SK-N-SH (cell line): ENCODE data around the gene ANKRD11. TPM values are rescaled to one million over a fixed set of nuclear protein-coding genes. Genes with fewer than 3 reads are reported as not detected.

Experiments used
- CTCF ChIA-PET: fragments of 300-600, 350-600 bp; formaldehyde crosslinking; extraction: SDS; loops from one replicate; lab custom pipeline; 2021; lab: Yijun Ruan, JAX
- POLR2A ChIA-PET: fragments of 350-600 bp; sonication (Branson Sonifier 250); formaldehyde crosslinking; extraction: SDS; loops from one replicate; lab custom pipeline; 2020; ENCODE audit warnings: antibody characterized with exemption, inconsistent platforms; lab: Yijun Ruan, JAX
- DNase-seq: peaks from one replicate; pipeline ENCODE4 v3.0.0; 2012
- H2AFZ ChIP-seq: fragments of 200-600 bp; sonication (generic); 2 replicates; pipeline ENCODE4 v1.8.1; 2016; ENCODE audit warnings: antibody characterized with exemption, mild to moderate bottlenecking, low read depth
- H3F3A ChIP-seq: fragments of 200-600 bp; sonication (generic); replicated peaks from 2 replicates; pipeline ENCODE3; 2016; ENCODE audit warnings: antibody characterized with exemption, mild to moderate bottlenecking; ENCODE audit not compliant: insufficient read depth
- H3K27ac ChIP-seq, 2 experiments: fragments of 200-500 bp in 1 of 2; fragments of 200-600 bp in 1 of 2; sonication (Bioruptor generic) in 1 of 2; sonication (generic), shearing (Covaris generic) in 1 of 2; 2 replicates each; pipeline versions ENCODE4 v1.5.1 to v1.6.1; 2014 to 2016; ENCODE audit warnings: low read depth in 2 of 2, inconsistent platforms in 1 of 2, low read length in 1 of 2, mild to moderate bottlenecking in 1 of 2, mixed read lengths in 1 of 2
- H3K27me3 ChIP-seq: fragments of 200-600 bp; sonication (generic), shearing (Covaris generic); 2 replicates; pipeline ENCODE4 v1.6.1; 2016; ENCODE audit warnings: mixed run types; ENCODE audit not compliant: insufficient read depth
- H3K36me3 ChIP-seq, 2 experiments: fragments of 200-500 bp in 1 of 2; fragments of 200-600 bp in 1 of 2; sonication (Bioruptor generic) in 1 of 2; sonication (generic) in 1 of 2; replicated peaks in 1 of 2; 2 replicates each; pipeline versions ENCODE3 to v1.5.1; 2014 to 2016; ENCODE audit warnings: low read length in 1 of 2, mild to moderate bottlenecking in 1 of 2; ENCODE audit not compliant: insufficient read depth in 2 of 2, control insufficient read depth in 1 of 2
- H3K4me1 ChIP-seq, 2 experiments: fragments of 200-500 bp in 1 of 2; fragments of 200-600 bp in 1 of 2; sonication (Bioruptor generic) in 1 of 2; sonication (generic), shearing (Covaris generic) in 1 of 2; 2 replicates each; pipeline versions ENCODE4 v1.5.1 to v1.6.1; 2014 to 2016; ENCODE audit warnings: low read depth in 1 of 2, low read length in 1 of 2, mixed run types in 1 of 2; ENCODE audit not compliant: insufficient read depth in 2 of 2, control insufficient read depth in 1 of 2
- H3K4me2 ChIP-seq: fragments of 200-600 bp; sonication (generic), shearing (Covaris generic); 2 replicates; pipeline ENCODE4 v1.6.1; 2017; ENCODE audit warnings: mixed run types
- H3K4me3 ChIP-seq, 2 experiments: fragments of 200-500 bp in 1 of 2; fragments of 200-600 bp in 1 of 2; sonication (Bioruptor generic) in 1 of 2; sonication (generic), shearing (Covaris generic) in 1 of 2; 2 replicates each; pipeline versions ENCODE4 v1.5.1 to v1.8.1; 2014 to 2016; ENCODE audit warnings: low read depth in 2 of 2, inconsistent platforms in 1 of 2, low read length in 1 of 2, mild to moderate bottlenecking in 1 of 2, mixed read lengths in 1 of 2, moderate library complexity in 1 of 2
- H3K79me2 ChIP-seq: fragments of 200-600 bp; sonication (generic); 2 replicates; pipeline ENCODE4 v1.8.1; 2017; ENCODE audit warnings: mild to moderate bottlenecking; ENCODE audit not compliant: insufficient read depth
- H3K9ac ChIP-seq: fragments of 200-600 bp; sonication (generic); 2 replicates; pipeline ENCODE4 v1.6.1; 2017; ENCODE audit warnings: mixed run types
- H3K9me2 ChIP-seq: fragments of 200-600 bp; sonication (generic); 2 replicates; pipeline ENCODE4 v1.6.1; 2017; ENCODE audit warnings: mixed run types
- H3K9me3 ChIP-seq: fragments of 200-600 bp; sonication (generic); 2 replicates; pipeline ENCODE4 v1.6.1; 2017; ENCODE audit warnings: mixed run types, mild to moderate bottlenecking, moderate library complexity
- H4K20me1 ChIP-seq: fragments of 200-600 bp; sonication (generic); 2 replicates; pipeline ENCODE4 v1.6.1; 2017; ENCODE audit warnings: mild to moderate bottlenecking, mixed run types; ENCODE audit not compliant: insufficient read depth
- CHD2 ChIP-seq: fragments of 150-350 bp; IDR thresholded peaks from 2 replicates; pipeline ENCODE4 v1.6.1; 2018; ENCODE audit warnings: low read length; ENCODE audit not compliant: partially characterized antibody
- EP300 ChIP-seq, 2 experiments: IDR thresholded peaks; 2 replicates each; pipeline versions ENCODE4 v1.4.0 to v1.6.1; 2012; ENCODE audit warnings: borderline replicate concordance in 1 of 2, low read depth in 1 of 2, low read length in 1 of 2
- EZH2phosphoT487 ChIP-seq: fragments of 200-600 bp; sonication (generic); IDR thresholded peaks from 2 replicates; pipeline ENCODE4 v1.6.1; 2017; ENCODE audit warnings: low read depth, mixed run types, mild to moderate bottlenecking, antibody characterized with exemption, moderate library complexity, borderline replicate concordance
- GABPA ChIP-seq: IDR thresholded peaks from 2 replicates; pipeline ENCODE4 v1.4.0; 2012; ENCODE audit warnings: low read depth, mild to moderate bottlenecking
- GATA2 ChIP-seq: sonication (generic); formaldehyde crosslinking; IDR thresholded peaks from 2 replicates; pipeline ENCODE4 v1.5.0; 2020; ENCODE audit warnings: mild to moderate bottlenecking, missing genetic modification reagents
- JUND ChIP-seq: IDR thresholded peaks from 2 replicates; pipeline ENCODE4 v1.4.0; 2012
- MEF2A ChIP-seq: IDR thresholded peaks from 2 replicates; pipeline ENCODE4 v1.4.0; 2012; ENCODE audit warnings: low read depth, borderline replicate concordance
- NRF1 ChIP-seq: IDR thresholded peaks from 2 replicates; pipeline ENCODE4 v1.6.1; 2012; ENCODE audit warnings: low read depth, mild to moderate bottlenecking, low read length
- RCOR1 ChIP-seq: fragments of 150-350 bp; IDR thresholded peaks from 2 replicates; pipeline ENCODE4 v1.6.1; 2017; ENCODE audit warnings: antibody characterized with exemption, low read length
- RXRA ChIP-seq: IDR thresholded peaks from 2 replicates; pipeline ENCODE4 v1.4.0; 2012; ENCODE audit warnings: low read depth, mild to moderate bottlenecking, borderline replicate concordance
- SIN3A ChIP-seq: IDR thresholded peaks from 2 replicates; pipeline ENCODE4 v1.6.1; 2012; ENCODE audit warnings: low read depth, mild to moderate bottlenecking, low read length, moderate library complexity, borderline replicate concordance
- TAF1 ChIP-seq: IDR thresholded peaks from 2 replicates; pipeline ENCODE4 v1.6.1; 2012; ENCODE audit warnings: low read depth, mild to moderate bottlenecking, low read length, moderate library complexity, borderline replicate concordance
- WGBS: methylation state at CpG from one replicate; pipeline ENCODE4 v1.1.6; 2017; ENCODE audit warnings: low lambda C conversion rate; 5-methylcytosine and 5-hydroxymethylcytosine counted together
- polyA plus RNA-seq, 3 experiments: library from polyadenylated mRNA; depleted of rRNA; stranded (reverse); fragments of >200 nt; gene quantifications; 2 replicates each; pipeline ENCODE4 v1.2.3, GENCODE V29; 2012
- TF ChIP-seq, protein P1 (sequence below): fragments of 150-350 bp; IDR thresholded peaks from 2 replicates; pipeline ENCODE4 v1.6.1; 2016; ENCODE audit warnings: mild to moderate bottlenecking, low read depth, low read length
- TF ChIP-seq, protein P2 (sequence below): IDR thresholded peaks from 2 replicates; pipeline ENCODE4 v1.4.0; 2012; ENCODE audit warnings: low read depth, borderline replicate concordance
- TF ChIP-seq, protein P3 (sequence below): fragments of 200-600 bp; sonication (generic); IDR thresholded peaks from 2 replicates; pipeline ENCODE4 v1.6.1; 2017; ENCODE audit warnings: antibody characterized with exemption, mild to moderate bottlenecking, moderate library complexity
- TF ChIP-seq, protein P4 (sequence below): IDR thresholded peaks from 2 replicates; pipeline ENCODE4; 2012
- TF ChIP-seq, protein P5 (sequence below): IDR thresholded peaks from 2 replicates; pipeline ENCODE4 v1.4.0; 2012; ENCODE audit warnings: low read depth, borderline replicate concordance
- TF ChIP-seq, protein P6 (sequence below): fragments of 150-350 bp; IDR thresholded peaks from 2 replicates; pipeline ENCODE4 v1.6.1; 2017; ENCODE audit warnings: antibody characterized with exemption, low read length, low read depth, borderline replicate concordance
- TF ChIP-seq, protein P7 (sequence below): IDR thresholded peaks from 2 replicates; pipeline ENCODE4 v1.4.0; 2012; ENCODE audit warnings: low read depth

ANKRD11 gene
- polyA plus RNA-seq, 1 of the 3 experiments (the other 2 are of a cell fraction): 50.2 TPM

DNA sequence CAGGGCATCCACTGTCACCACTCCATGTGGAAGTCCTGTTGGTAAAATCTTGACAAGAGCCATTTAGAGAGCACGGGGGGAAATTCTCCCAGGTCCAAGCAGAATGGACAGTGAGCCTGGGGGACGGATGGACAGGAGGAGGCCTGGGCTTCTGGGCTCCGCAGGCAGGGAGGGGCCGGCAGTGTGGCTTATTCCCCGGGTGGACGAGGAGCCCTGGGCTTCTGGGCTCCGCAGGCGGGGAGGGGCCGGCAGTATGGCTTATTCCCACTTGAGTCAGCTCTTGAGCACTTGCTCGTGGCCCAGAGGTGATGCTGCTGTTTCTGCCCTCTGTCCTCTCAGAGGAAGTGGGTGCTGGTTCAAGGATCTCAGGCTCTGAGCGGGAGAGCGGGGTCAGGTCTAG is 47.9 kb upstream of the ANKRD11 start:
- Histone ChIP-seq H3K4me3 (no peak overlapping the region), H3K4me2 (no peak overlapping the region), H3K9ac (no peak overlapping the region), H3K9me2 (no peaks in the 10 kb centered on the region), H3K27me3 (no peaks in the 10 kb centered on the region), H3K27ac (no peak overlapping the region), H2AFZ (no peak overlapping the region), H3F3A (peaks cover 2% of the 10 kb centered on the region), H3K36me3 (peaks cover 21 to 62% of the 10 kb centered on the region in 2 experiments), H3K9me3 (no peaks in the 10 kb centered on the region), H3K4me1 (no peaks in the 10 kb centered on the region), H4K20me1 (0 out of 2 replicates have a peak, but pooled peaks cover 4% of the 10 kb centered on the region), H3K79me2 (peaks cover 8% of the 10 kb centered on the region)
- ChIA-PET POLR2A (no interaction called here), CTCF (interaction anchor here (1.0 kb wide), 1 partner anchor 19 kb away, joined by 3 read pairs; no protein-coding TSS in a partner anchor)
- WGBS: 90% methylated on average over 2 of the region's 12 CpGs
- DNase-seq: no peak
- TF ChIP-seq MEF2A: no peak
- TF ChIP-seq, protein P1, sequence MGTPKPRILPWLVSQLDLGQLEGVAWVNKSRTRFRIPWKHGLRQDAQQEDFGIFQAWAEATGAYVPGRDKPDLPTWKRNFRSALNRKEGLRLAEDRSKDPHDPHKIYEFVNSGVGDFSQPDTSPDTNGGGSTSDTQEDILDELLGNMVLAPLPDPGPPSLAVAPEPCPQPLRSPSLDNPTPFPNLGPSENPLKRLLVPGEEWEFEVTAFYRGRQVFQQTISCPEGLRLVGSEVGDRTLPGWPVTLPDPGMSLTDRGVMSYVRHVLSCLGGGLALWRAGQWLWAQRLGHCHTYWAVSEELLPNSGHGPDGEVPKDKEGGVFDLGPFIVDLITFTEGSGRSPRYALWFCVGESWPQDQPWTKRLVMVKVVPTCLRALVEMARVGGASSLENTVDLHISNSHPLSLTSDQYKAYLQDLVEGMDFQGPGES: no peak
- no peak for TF ChIP-seq EP300 (IDR thresholded peaks at IDR 0.05; ENCODE audit: borderline replicate concordance in 1 of 2, low read depth in 1 of 2, low read length in 1 of 2)
- TF ChIP-seq, protein P2, sequence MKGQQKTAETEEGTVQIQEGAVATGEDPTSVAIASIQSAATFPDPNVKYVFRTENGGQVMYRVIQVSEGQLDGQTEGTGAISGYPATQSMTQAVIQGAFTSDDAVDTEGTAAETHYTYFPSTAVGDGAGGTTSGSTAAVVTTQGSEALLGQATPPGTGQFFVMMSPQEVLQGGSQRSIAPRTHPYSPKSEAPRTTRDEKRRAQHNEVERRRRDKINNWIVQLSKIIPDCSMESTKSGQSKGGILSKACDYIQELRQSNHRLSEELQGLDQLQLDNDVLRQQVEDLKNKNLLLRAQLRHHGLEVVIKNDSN: no peak
- TF ChIP-seq, protein P3, sequence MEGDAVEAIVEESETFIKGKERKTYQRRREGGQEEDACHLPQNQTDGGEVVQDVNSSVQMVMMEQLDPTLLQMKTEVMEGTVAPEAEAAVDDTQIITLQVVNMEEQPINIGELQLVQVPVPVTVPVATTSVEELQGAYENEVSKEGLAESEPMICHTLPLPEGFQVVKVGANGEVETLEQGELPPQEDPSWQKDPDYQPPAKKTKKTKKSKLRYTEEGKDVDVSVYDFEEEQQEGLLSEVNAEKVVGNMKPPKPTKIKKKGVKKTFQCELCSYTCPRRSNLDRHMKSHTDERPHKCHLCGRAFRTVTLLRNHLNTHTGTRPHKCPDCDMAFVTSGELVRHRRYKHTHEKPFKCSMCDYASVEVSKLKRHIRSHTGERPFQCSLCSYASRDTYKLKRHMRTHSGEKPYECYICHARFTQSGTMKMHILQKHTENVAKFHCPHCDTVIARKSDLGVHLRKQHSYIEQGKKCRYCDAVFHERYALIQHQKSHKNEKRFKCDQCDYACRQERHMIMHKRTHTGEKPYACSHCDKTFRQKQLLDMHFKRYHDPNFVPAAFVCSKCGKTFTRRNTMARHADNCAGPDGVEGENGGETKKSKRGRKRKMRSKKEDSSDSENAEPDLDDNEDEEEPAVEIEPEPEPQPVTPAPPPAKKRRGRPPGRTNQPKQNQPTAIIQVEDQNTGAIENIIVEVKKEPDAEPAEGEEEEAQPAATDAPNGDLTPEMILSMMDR: no peak
- no peak for TF ChIP-seq EZH2phosphoT487
- no peak for TF ChIP-seq GABPA
- no peak for TF ChIP-seq RXRA
- no peak for TF ChIP-seq RCOR1
- TF ChIP-seq GATA2 (CRISPR knock-in tag): no peak
- TF ChIP-seq SIN3A: no peak
- TF ChIP-seq CHD2: no peak
- TF ChIP-seq, protein P4, sequence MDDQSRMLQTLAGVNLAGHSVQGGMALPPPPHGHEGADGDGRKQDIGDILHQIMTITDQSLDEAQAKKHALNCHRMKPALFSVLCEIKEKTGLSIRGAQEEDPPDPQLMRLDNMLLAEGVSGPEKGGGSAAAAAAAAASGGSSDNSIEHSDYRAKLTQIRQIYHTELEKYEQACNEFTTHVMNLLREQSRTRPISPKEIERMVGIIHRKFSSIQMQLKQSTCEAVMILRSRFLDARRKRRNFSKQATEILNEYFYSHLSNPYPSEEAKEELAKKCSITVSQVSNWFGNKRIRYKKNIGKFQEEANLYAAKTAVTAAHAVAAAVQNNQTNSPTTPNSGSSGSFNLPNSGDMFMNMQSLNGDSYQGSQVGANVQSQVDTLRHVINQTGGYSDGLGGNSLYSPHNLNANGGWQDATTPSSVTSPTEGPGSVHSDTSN: no peak
- TF ChIP-seq NRF1: no peak
- TF ChIP-seq JUND: no peak
- TF ChIP-seq, protein P5, sequence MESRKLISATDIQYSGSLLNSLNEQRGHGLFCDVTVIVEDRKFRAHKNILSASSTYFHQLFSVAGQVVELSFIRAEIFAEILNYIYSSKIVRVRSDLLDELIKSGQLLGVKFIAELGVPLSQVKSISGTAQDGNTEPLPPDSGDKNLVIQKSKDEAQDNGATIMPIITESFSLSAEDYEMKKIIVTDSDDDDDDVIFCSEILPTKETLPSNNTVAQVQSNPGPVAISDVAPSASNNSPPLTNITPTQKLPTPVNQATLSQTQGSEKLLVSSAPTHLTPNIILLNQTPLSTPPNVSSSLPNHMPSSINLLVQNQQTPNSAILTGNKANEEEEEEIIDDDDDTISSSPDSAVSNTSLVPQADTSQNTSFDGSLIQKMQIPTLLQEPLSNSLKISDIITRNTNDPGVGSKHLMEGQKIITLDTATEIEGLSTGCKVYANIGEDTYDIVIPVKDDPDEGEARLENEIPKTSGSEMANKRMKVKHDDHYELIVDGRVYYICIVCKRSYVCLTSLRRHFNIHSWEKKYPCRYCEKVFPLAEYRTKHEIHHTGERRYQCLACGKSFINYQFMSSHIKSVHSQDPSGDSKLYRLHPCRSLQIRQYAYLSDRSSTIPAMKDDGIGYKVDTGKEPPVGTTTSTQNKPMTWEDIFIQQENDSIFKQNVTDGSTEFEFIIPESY: no peak
- TF ChIP-seq, protein P6, sequence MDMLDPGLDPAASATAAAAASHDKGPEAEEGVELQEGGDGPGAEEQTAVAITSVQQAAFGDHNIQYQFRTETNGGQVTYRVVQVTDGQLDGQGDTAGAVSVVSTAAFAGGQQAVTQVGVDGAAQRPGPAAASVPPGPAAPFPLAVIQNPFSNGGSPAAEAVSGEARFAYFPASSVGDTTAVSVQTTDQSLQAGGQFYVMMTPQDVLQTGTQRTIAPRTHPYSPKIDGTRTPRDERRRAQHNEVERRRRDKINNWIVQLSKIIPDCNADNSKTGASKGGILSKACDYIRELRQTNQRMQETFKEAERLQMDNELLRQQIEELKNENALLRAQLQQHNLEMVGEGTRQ: no peak
- TF ChIP-seq, protein P7, sequence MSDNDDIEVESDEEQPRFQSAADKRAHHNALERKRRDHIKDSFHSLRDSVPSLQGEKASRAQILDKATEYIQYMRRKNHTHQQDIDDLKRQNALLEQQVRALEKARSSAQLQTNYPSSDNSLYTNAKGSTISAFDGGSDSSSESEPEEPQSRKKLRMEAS: no peak
- no peak for TF ChIP-seq TAF1
